ENCODE measurements around the gene IGSF9B. TPM values are rescaled to one million over a fixed set of nuclear protein-coding genes. Genes with fewer than 3 reads are reported as not detected.

The IGSF9B gene
- total RNA-seq, 4 donors from 2014 or later = 24.1 to 120 (median 43.3) TPM

DNA sequence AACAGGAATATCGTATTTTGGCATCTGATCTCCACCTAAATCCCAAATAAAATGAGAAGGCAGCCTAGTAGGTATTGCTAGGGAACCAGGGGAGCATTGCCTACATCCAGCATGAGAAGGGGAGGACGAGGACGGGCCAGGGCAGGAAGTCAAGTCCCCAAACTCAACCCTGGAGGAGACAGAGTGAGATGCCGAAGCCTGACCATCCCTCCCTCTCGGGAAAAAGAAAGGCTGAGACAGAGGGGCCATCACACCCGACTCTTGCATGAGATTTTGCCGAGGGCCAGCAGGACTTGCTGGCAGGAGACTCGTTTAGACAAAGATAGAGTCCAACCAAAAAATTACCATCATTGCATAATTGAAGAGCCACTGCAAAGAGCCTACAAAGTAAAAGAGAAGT is 61.2 kb downstream of the IGSF9B start:
- Histone ChIP-seq H3K27ac (peak overlapping the region in 3 of 4 donors; percentile 21 to 43 (median 34)), H3K36me3 (peaks cover 0 to 42% of the 10 kb centered on the region in 2 donors), H3K9me3 (no peaks in the 10 kb centered on the region), H3K4me3 (no peak overlapping the region), H3K4me1 (peaks cover 0 to 14% (median 5%) of the 10 kb centered on the region in 3 donors), H3K27me3 (no peaks in the 10 kb centered on the region)
- ATAC-seq = no peak
- TF ChIP-seq, protein P1, sequence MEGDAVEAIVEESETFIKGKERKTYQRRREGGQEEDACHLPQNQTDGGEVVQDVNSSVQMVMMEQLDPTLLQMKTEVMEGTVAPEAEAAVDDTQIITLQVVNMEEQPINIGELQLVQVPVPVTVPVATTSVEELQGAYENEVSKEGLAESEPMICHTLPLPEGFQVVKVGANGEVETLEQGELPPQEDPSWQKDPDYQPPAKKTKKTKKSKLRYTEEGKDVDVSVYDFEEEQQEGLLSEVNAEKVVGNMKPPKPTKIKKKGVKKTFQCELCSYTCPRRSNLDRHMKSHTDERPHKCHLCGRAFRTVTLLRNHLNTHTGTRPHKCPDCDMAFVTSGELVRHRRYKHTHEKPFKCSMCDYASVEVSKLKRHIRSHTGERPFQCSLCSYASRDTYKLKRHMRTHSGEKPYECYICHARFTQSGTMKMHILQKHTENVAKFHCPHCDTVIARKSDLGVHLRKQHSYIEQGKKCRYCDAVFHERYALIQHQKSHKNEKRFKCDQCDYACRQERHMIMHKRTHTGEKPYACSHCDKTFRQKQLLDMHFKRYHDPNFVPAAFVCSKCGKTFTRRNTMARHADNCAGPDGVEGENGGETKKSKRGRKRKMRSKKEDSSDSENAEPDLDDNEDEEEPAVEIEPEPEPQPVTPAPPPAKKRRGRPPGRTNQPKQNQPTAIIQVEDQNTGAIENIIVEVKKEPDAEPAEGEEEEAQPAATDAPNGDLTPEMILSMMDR (IDR thresholded peaks at IDR 0.05) = no peak
- TF ChIP-seq POLR2AphosphoS5 (IDR thresholded peaks at IDR 0.05) (no peak), EP300 (IDR thresholded peaks at IDR 0.05) (no peak), POLR2A (IDR thresholded peaks at IDR 0.05) (no peak)
- WGBS, 2 donors (ENCODE audit: low coverage in 1 of 2) = 46 to 87% methylated on average over 3 to 8 of the region's 8 CpGs

DNA sequence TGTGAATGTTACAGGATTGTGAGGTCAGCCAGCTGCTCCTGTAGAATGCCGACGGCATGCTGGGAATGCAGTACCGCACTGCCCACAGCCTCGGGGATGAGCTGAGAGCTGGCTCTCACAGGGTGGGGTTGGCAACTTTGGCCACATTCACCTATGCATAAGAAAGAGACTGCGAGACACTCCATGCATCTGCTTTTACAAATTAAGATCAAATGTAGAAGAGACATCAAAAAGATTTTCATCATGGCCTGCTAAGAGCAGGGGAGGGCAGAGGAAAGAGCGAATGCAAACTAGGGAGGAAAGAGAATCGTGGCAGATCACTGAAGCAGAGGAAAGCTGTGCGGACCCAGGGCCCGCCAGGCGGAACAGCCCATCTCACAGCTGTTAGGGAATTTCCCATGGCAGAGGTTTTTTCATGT is 61.7 kb downstream of the IGSF9B start:
- Histone ChIP-seq H3K4me1 (peaks cover 0 to 14% (median 5%) of the 10 kb centered on the region in 3 donors), H3K9me3 (no peaks in the 10 kb centered on the region), H3K4me3 (no peak overlapping the region), H3K27me3 (no peaks in the 10 kb centered on the region), H3K27ac (peak overlapping the region in 3 of 4 donors; percentile 21 to 43 (median 34)), H3K36me3 (peaks cover 0 to 38% of the 10 kb centered on the region in 2 donors)
- TF ChIP-seq POLR2A (IDR thresholded peaks at IDR 0.05) (no peak), EP300 (IDR thresholded peaks at IDR 0.05) (no peak), POLR2AphosphoS5 (IDR thresholded peaks at IDR 0.05) (no peak)
- TF ChIP-seq, protein P1 (IDR thresholded peaks at IDR 0.05) = no peak
- no peak for ATAC-seq
- 15% methylated on average over 7 to 8 of the region's 10 CpGs for WGBS, 2 donors (ENCODE audit: low coverage in 1 of 2)

DNA sequence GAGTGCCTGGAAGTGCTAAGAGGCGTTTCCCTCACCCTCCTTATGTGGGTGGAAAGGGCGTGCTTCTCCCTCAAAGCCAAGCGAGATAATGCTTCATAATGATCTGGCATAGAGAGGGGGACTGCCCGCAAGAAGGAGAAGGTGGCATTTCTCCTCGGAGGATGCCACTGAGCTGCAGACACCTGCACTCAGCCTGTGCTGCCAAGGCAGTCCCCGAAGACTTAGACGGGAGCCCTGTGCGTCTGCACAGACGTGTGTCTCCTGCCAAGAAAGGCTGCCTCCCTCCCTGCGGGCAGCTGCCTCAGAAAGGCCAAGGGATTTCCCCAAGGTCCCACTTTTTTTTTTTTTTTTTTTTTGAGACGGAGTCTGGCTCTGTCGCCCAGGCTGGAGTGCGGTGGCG is 63.4 kb downstream of the IGSF9B start:
- no peak overlapping the region for H3K27ac ChIP-seq
- H3K36me3 ChIP-seq = peaks cover 0 to 21% of the 10 kb centered on the region in 2 donors
- no peak overlapping the region for H3K4me3 ChIP-seq
- TF ChIP-seq POLR2A (IDR thresholded peaks at IDR 0.05) = no peak
- TF ChIP-seq, protein P1 (IDR thresholded peaks at IDR 0.05) = no peak
- no peak for TF ChIP-seq EP300 (IDR thresholded peaks at IDR 0.05)
- TF ChIP-seq POLR2AphosphoS5 (IDR thresholded peaks at IDR 0.05) = no peak
- H3K4me1 ChIP-seq = peaks cover 0 to 14% (median 5%) of the 10 kb centered on the region in 3 donors
- no peaks in the 10 kb centered on the region for H3K27me3 ChIP-seq
- ATAC-seq = no peak
- no peaks in the 10 kb centered on the region for H3K9me3 ChIP-seq
- WGBS, 2 donors (ENCODE audit: low coverage in 1 of 2) = 22 to 65% methylated on average over 4 to 5 of the region's 14 CpGs

DNA sequence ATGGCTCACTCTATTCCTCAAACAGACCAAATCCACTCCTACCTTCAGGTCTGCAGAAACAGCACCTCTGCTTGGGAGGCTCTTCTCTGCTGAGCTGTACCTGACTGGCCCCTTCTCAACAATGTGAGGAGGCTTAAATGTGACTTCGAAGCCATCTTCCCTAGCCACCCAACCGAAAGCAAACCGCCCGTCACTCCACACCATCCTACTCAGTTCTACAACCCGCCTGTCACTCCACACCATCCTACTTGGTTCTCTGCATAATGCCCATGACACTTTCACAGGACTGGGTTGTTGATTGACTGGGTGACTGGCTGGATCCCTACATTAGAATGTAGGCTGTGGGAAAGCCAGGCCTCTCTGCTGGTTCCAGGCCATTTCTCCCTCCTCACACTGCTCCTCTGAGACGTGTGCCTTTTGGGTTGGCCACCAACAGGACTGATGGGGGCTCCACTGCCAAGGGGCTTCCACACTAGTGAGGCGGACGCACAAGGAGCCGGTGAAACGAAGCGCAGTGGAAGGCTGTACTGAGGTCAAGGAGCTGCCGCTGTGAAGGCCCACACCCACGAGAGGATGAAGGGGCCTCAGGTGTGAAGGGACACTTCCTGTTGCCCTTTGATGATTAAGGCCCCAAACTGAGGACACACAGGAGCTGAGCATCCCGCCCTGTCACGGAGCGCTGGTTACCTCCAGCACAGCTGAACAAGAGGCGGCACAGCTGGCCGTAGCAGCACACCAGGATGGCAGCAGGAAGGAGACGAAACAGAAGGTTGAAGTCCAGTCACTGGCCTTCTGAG is 64.0 kb downstream of the IGSF9B start:
- 89 to 93% methylated on average over 6 of the region's 19 CpGs for WGBS, 2 donors (ENCODE audit: low coverage in 1 of 2)

More for the DNA sequence above, 64.0 kb downstream of the IGSF9B start:
- ATAC-seq = no peak
- TF ChIP-seq, protein P1 (IDR thresholded peaks at IDR 0.05) = no peak
- TF ChIP-seq POLR2A (IDR thresholded peaks at IDR 0.05) = no peak
- no peak for TF ChIP-seq POLR2AphosphoS5 (IDR thresholded peaks at IDR 0.05)
- TF ChIP-seq EP300 (IDR thresholded peaks at IDR 0.05) = no peak
- no peak overlapping the region for H3K27ac ChIP-seq
- peaks cover 0 to 14% (median 5%) of the 10 kb centered on the region in 3 donors for H3K4me1 ChIP-seq
- H3K36me3 ChIP-seq = peaks cover 0 to 15% of the 10 kb centered on the region in 2 donors
- H3K9me3 ChIP-seq = no peaks in the 10 kb centered on the region
- no peaks in the 10 kb centered on the region for H3K27me3 ChIP-seq
- H3K4me3 ChIP-seq = no peak overlapping the region

Data from gastroesophageal sphincter (tissue), 4 donors.